ENCODE measurements around the gene TMEM60.
"Not testable (repeated sequence)": the region's sequence is repeated elsewhere in the genome, so short reads cannot be mapped to it uniquely, and the experiment has no call there.

Gene TMEM60

GRCh38 chr7:77811516-77812289, 13.5 kb upstream of the TMEM60 start:
- no peak for DNase-seq (ENCODE audit: low read depth in 2 of 2, low spot score in 1 of 2)

GRCh38 chr7:77808517-77808916, 10.3 kb upstream of the TMEM60 start:
- no peak for DNase-seq (ENCODE audit: low read depth in 2 of 2, low spot score in 1 of 2)

- no peak for DNase-seq (ENCODE audit: low read depth in 2 of 2, low spot score in 1 of 2)
Measured at GRCh38 chr7:77806425-77806824, 8.2 kb upstream of the TMEM60 start.

- DNase-seq (ENCODE audit: low read depth in 2 of 2, low spot score in 1 of 2), result no peak
Measured at GRCh38 chr7:77802557-77803405, 4.5 kb upstream of the TMEM60 start.

- no peak for DNase-seq (ENCODE audit: low read depth in 2 of 2, low spot score in 1 of 2)
Measured at GRCh38 chr7:77800730-77801129, 2.5 kb upstream of the TMEM60 start.

- no peak for DNase-seq (ENCODE audit: low read depth in 2 of 2, low spot score in 1 of 2)
Measured at GRCh38 chr7:77800158-77800557, 1.9 kb upstream of the TMEM60 start.

- no peak for DNase-seq (ENCODE audit: low read depth in 2 of 2, low spot score in 1 of 2)
Measured at GRCh38 chr7:77799078-77799964, 1.1 kb upstream of the TMEM60 start.

GRCh38 chr7:77797734-77798393, 370 bp downstream of the TMEM60 start:
- DNase-seq (ENCODE audit: low read depth in 2 of 2, low spot score in 1 of 2), result no peak

- DNase-seq (ENCODE audit: low read depth in 2 of 2, low spot score in 1 of 2), result no peak
Measured at GRCh38 chr7:77796960-77797359, 1.3 kb downstream of the TMEM60 start.

GRCh38 chr7:77796109-77796508, 2.1 kb downstream of the TMEM60 start:
- no peak for DNase-seq (ENCODE audit: low read depth in 2 of 2, low spot score in 1 of 2)

GRCh38 chr7:77794000-77794399, 4.2 kb downstream of the TMEM60 start:
- DNase-seq (ENCODE audit: low read depth in 2 of 2, low spot score in 1 of 2), result no peak

- no peak for DNase-seq (ENCODE audit: low read depth in 2 of 2, low spot score in 1 of 2)
Measured at GRCh38 chr7:77791956-77792355, 6.3 kb downstream of the TMEM60 start.

GRCh38 chr7:77791336-77791735, 6.9 kb downstream of the TMEM60 start:
- DNase-seq (ENCODE audit: low read depth in 2 of 2, low spot score in 1 of 2), result no peak

GRCh38 chr7:77788327-77788902, 9.8 kb downstream of the TMEM60 start:
- no peak for DNase-seq (ENCODE audit: low read depth in 2 of 2, low spot score in 1 of 2)

GRCh38 chr7:77786741-77787140, 11.5 kb downstream of the TMEM60 start:
- no peak for DNase-seq (ENCODE audit: low read depth in 2 of 2, low spot score in 1 of 2)

GRCh38 chr7:77786018-77786417, 12.2 kb downstream of the TMEM60 start:
- no peak for DNase-seq (ENCODE audit: low read depth in 2 of 2, low spot score in 1 of 2)

- not testable (repeated sequence) for DNase-seq (ENCODE audit: low read depth in 2 of 2, low spot score in 1 of 2)
Measured at GRCh38 chr7:77784426-77784825, 13.8 kb downstream of the TMEM60 start.

GRCh38 chr7:77783545-77783944, 14.7 kb downstream of the TMEM60 start:
- no peak for DNase-seq (ENCODE audit: low read depth in 2 of 2, low spot score in 1 of 2)

- DNase-seq (ENCODE audit: low read depth in 2 of 2, low spot score in 1 of 2), result no peak
Measured at GRCh38 chr7:77783111-77783510, 15.1 kb downstream of the TMEM60 start.

GRCh38 chr7:77782383-77782782, 15.9 kb downstream of the TMEM60 start:
- no peak for DNase-seq (ENCODE audit: low read depth in 2 of 2, low spot score in 1 of 2)

All from stimulated activated CD8-positive, alpha-beta memory T cell treated with anti-CD3 and anti-CD28 coated beads, Interleukin-4, amount 100 ng/mL, for 1 hour (primary cell).